Stomach (tissue), 9 donors: Measurements from ENCODE around the gene PDXK. TPM values are rescaled to one million over a fixed set of nuclear protein-coding genes. Genes with fewer than 3 reads are reported as not detected.

Source experiments
- DNase-seq, 2 donors: peaks; one replicate each; pipeline versions ENCODE4 v3.0.0 to v3.0.0-alpha.2; 2013 to 2019
- H3K27ac ChIP-seq, 5 donors: fragments of 200-600 bp in 4 of 5; sonication (generic) in 4 of 5; one replicate each; pipeline ENCODE4 v1.5.1; 2013 to 2019; ENCODE audit warnings: mild to moderate bottlenecking in 1 of 5, moderate library complexity in 1 of 5
- H3K27me3 ChIP-seq, 3 donors: fragments of 200-600 bp; sonication (generic); one replicate each; pipeline ENCODE4 v1.5.1; 2017 to 2019; ENCODE audit warnings: mixed run types in 1 of 3
- H3K36me3 ChIP-seq, 4 donors: fragments of 200-600 bp; sonication (generic); 1 replicate in 3 of 4; 2 replicates in 1 of 4; pipeline ENCODE4 v1.5.1; 2016 to 2019
- H3K4me1 ChIP-seq, 4 donors: fragments of 200-600 bp; sonication (generic); one replicate each; pipeline ENCODE4 v1.5.1; 2016 to 2019
- H3K4me3 ChIP-seq, 4 donors: fragments of 200-600 bp; sonication (generic) in 3 of 4; one replicate each; pipeline ENCODE4 v1.5.1; 2016 to 2019; ENCODE audit warnings: mild to moderate bottlenecking in 1 of 4
- H3K9me3 ChIP-seq, 4 donors: fragments of 200-600 bp; sonication (generic); one replicate each; pipeline ENCODE4 v1.5.1; 2016 to 2019
- CTCF ChIP-seq, 7 experiments: fragments of 450-650 bp in 4 of 7; fragments of 200-600 bp in 3 of 7; sonication (generic) in 3 of 7; IDR thresholded peaks; one replicate each; pipeline ENCODE4 v1.5.1; 2016 to 2019; ENCODE audit warnings: antibody characterized with exemption in 7 of 7, control low read depth in 2 of 7, mild to moderate bottlenecking in 1 of 7
- EP300 ChIP-seq: sonication (generic); formaldehyde crosslinking; IDR thresholded peaks from one replicate; pipeline ENCODE4 v1.6.1; 2017; ENCODE audit warnings: antibody characterized with exemption
- POLR2A ChIP-seq, 4 donors: fragments of 450-650 bp; IDR thresholded peaks; one replicate each; pipeline ENCODE4 v1.6.1; 2016; ENCODE audit warnings: antibody characterized with exemption in 4 of 4, control low read depth in 2 of 4, mild to moderate bottlenecking in 1 of 4, moderate library complexity in 1 of 4
- POLR2AphosphoS5 ChIP-seq, 3 donors: sonication (generic); formaldehyde crosslinking; IDR thresholded peaks; one replicate each; pipeline ENCODE4 v1.6.1; 2016; ENCODE audit warnings: antibody characterized with exemption in 3 of 3
- WGBS, 5 donors: extraction: QIAGEN DNeasy Blood & Tissue Kit in 3 of 5; methylation state at CpG; one replicate each; pipeline versions ENCODE4 v1.1.5 to v1.1.7; 2013 to 2018; 5-methylcytosine and 5-hydroxymethylcytosine counted together
- intact Hi-C: fragments of 100-400 bp; cut with DNase I; formaldehyde crosslinking; loops from one replicate; pipeline ENCODE4 v1.15.1; 2023; ENCODE audit warnings: low total_unique reads
- polyA plus RNA-seq, 3 donors: library from polyadenylated mRNA; stranded (reverse); fragments of 200-250 nt; gene quantifications; one replicate each; pipeline ENCODE4 v1.2.3, GENCODE V29; 2013
- total RNA-seq, 5 donors: library from RNA; depleted of rRNA; stranded (reverse); fragments of >200 nt; gene quantifications; one replicate each; pipeline versions ENCODE4 v1.1.0 to v1.2.3, GENCODE V29; 2014 to 2016
- donor health status: healthy with polysubstance abuse.
- donor health status: Bipolar disorder and iron deficiency.
- donor health status: healthy.

The PDXK gene
- total and polyA plus RNA-seq, 8 donors, result 36.7 to 139 (median 52.3) TPM

GRCh38 chr21:43754948-43755781 lies 36.2 kb downstream of the PDXK start:
- no peak for TF ChIP-seq POLR2AphosphoS5 (IDR thresholded peaks at IDR 0.05)
- TF ChIP-seq EP300, result no peak
- no peak for TF ChIP-seq CTCF (IDR thresholded peaks at IDR 0.05)
- TF ChIP-seq POLR2A (IDR thresholded peaks at IDR 0.05), result no peak
- WGBS, 5 donors, result 70 to 84% (median 81%) methylated on average over 10 to 26 of the region's 26 CpGs
- no peak overlapping the region for H3K4me3 ChIP-seq
- DNase-seq, result peak in 1 of 2 donors; percentile 44
- H3K4me1 ChIP-seq, result peaks cover 5 to 22% (median 14%) of the 10 kb centered on the region in 4 donors
- H3K27ac ChIP-seq, result no peak overlapping the region
- H3K36me3 ChIP-seq, result peaks cover 50 to 98% (median 90%) of the 10 kb centered on the region in 4 donors
- H3K27me3 ChIP-seq, result no peaks in the 10 kb centered on the region
- intact Hi-C loops, result loop anchor here (10.0 kb wide), 2 partner anchors 60 to 90 kb away; no protein-coding TSS in a partner anchor
- no peaks in the 10 kb centered on the region for H3K9me3 ChIP-seq

- TF ChIP-seq CTCF (IDR thresholded peaks at IDR 0.05), result no peak
- no peak for DNase-seq
- no peaks in the 10 kb centered on the region for H3K9me3 ChIP-seq
- H3K4me3 ChIP-seq, result no peak overlapping the region
- intact Hi-C loops, result loop anchor here (10.0 kb wide), 2 partner anchors 61 to 89 kb away; no protein-coding TSS in a partner anchor
- no peaks in the 10 kb centered on the region for H3K27me3 ChIP-seq
- H3K27ac ChIP-seq, result no peak overlapping the region
- peaks cover 5 to 22% (median 14%) of the 10 kb centered on the region in 4 donors for H3K4me1 ChIP-seq
- peaks cover 48 to 97% (median 90%) of the 10 kb centered on the region in 4 donors for H3K36me3 ChIP-seq
- WGBS, 5 donors, result 94 to 96% (median 95%) methylated on average over 37 of the region's 37 CpGs
Measured at GRCh38 chr21:43755820-43756594, 37.1 kb downstream of the PDXK start.

- peaks cover 46 to 97% (median 90%) of the 10 kb centered on the region in 4 donors for H3K36me3 ChIP-seq
- no peak overlapping the region for H3K4me3 ChIP-seq
- H3K4me1 ChIP-seq, result peaks cover 5 to 22% (median 14%) of the 10 kb centered on the region in 4 donors
- H3K9me3 ChIP-seq, result no peaks in the 10 kb centered on the region
- no peaks in the 10 kb centered on the region for H3K27me3 ChIP-seq
- peak overlapping the region in 4 of 5 donors; percentile 52 to 87 (median 73) for H3K27ac ChIP-seq
- intact Hi-C loops, result loop anchor here (10.0 kb wide), 2 partner anchors 63 to 87 kb away; no protein-coding TSS in a partner anchor
- 74 to 87% (median 83%) methylated on average over 16 of the region's 16 CpGs for WGBS, 5 donors
- TF ChIP-seq POLR2A (IDR thresholded peaks at IDR 0.05) (no peak), CTCF (IDR thresholded peaks at IDR 0.05) (no peak), POLR2AphosphoS5 (IDR thresholded peaks at IDR 0.05) (no peak), EP300 (no peak)
- DNase-seq, result no peak
Measured at GRCh38 chr21:43757601-43758000, 38.7 kb downstream of the PDXK start.

GRCh38 chr21:43758111-43758641 lies 39.2 kb downstream of the PDXK start:
- WGBS, 5 donors, result 51 to 72% (median 68%) methylated on average over 18 of the region's 18 CpGs
- Histone ChIP-seq H3K27ac (peak overlapping the region in 4 of 5 donors; percentile 52 to 87 (median 73)), H3K27me3 (no peaks in the 10 kb centered on the region), H3K9me3 (no peaks in the 10 kb centered on the region), H3K4me3 (peak overlapping the region in 3 of 4 donors; percentile 7 to 23 (median 23)), H3K4me1 (peaks cover 5 to 22% (median 14%) of the 10 kb centered on the region in 4 donors), H3K36me3 (peaks cover 45 to 97% (median 89%) of the 10 kb centered on the region in 4 donors)
- intact Hi-C loops, result loop anchor here (10.0 kb wide), 2 partner anchors 63 to 87 kb away; no protein-coding TSS in a partner anchor
- peak in 1 of 2 donors; percentile 55 for DNase-seq
- TF ChIP-seq POLR2AphosphoS5 (IDR thresholded peaks at IDR 0.05) (no peak), CTCF (IDR thresholded peaks at IDR 0.05) (no peak), EP300 (no peak), POLR2A (IDR thresholded peaks at IDR 0.05) (no peak)
